Lower leg skin (tissue), 3 donors: ENCODE results near the gene DNAH8.

ENCODE experiments used
- POLR2A ChIP-seq, 2 donors: fragments of 450-650 bp; IDR thresholded peaks; one replicate each; pipeline ENCODE4 v1.6.1; 2016 to 2017; ENCODE audit warnings: antibody characterized with exemption in 2 of 2, mild to moderate bottlenecking in 1 of 2, moderate library complexity in 1 of 2
- TF ChIP-seq, protein P1 (sequence below), 3 donors: fragments of 450-650 bp; IDR thresholded peaks; one replicate each; pipeline ENCODE4 v1.5.1; 2016; ENCODE audit warnings: antibody characterized with exemption in 3 of 3, mild to moderate bottlenecking in 3 of 3, moderate library complexity in 2 of 3

DNA sequence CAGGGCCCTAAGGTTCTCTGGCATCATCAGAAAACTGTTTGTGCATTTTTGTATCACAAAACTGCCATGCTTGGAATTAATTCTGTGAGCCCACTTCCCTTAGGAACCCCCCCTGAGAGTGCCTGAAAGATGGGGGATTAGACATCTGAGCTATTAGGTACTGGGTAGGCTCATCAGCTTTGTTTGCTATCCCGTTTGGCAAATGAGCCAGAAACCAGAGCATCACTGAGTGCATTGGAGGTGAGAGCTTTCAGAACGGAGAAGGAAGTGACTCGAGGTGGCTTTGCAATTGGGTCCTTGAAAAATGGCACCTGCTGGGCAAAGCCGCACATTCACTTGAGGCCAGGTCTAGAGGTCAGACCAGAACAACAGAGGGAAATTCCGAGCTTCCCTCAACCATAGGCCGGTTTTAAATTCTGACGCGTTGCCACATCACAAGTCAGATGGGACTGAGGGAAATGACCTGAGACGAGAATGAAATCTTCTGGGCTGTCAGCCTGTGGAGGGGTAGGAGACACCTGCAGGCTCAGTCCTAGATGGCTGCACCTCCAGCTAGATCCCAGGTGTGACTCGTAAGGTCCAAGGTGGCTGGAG, 325.1 kb downstream of the DNAH8 start:
- TF ChIP-seq, protein P1, sequence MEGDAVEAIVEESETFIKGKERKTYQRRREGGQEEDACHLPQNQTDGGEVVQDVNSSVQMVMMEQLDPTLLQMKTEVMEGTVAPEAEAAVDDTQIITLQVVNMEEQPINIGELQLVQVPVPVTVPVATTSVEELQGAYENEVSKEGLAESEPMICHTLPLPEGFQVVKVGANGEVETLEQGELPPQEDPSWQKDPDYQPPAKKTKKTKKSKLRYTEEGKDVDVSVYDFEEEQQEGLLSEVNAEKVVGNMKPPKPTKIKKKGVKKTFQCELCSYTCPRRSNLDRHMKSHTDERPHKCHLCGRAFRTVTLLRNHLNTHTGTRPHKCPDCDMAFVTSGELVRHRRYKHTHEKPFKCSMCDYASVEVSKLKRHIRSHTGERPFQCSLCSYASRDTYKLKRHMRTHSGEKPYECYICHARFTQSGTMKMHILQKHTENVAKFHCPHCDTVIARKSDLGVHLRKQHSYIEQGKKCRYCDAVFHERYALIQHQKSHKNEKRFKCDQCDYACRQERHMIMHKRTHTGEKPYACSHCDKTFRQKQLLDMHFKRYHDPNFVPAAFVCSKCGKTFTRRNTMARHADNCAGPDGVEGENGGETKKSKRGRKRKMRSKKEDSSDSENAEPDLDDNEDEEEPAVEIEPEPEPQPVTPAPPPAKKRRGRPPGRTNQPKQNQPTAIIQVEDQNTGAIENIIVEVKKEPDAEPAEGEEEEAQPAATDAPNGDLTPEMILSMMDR (IDR thresholded peaks at IDR 0.05): no peak
- no peak for TF ChIP-seq POLR2A (IDR thresholded peaks at IDR 0.05)
